Measurements from ENCODE around the gene NEK5.

The NEK5 gene

GRCh38 chr13:51995677-51996551 lies 133.0 kb downstream of the NEK5 start:
- H3K4me3 ChIP-seq (ENCODE audit: low read depth, low read length) = no peak overlapping the region
- TF ChIP-seq, protein P1, sequence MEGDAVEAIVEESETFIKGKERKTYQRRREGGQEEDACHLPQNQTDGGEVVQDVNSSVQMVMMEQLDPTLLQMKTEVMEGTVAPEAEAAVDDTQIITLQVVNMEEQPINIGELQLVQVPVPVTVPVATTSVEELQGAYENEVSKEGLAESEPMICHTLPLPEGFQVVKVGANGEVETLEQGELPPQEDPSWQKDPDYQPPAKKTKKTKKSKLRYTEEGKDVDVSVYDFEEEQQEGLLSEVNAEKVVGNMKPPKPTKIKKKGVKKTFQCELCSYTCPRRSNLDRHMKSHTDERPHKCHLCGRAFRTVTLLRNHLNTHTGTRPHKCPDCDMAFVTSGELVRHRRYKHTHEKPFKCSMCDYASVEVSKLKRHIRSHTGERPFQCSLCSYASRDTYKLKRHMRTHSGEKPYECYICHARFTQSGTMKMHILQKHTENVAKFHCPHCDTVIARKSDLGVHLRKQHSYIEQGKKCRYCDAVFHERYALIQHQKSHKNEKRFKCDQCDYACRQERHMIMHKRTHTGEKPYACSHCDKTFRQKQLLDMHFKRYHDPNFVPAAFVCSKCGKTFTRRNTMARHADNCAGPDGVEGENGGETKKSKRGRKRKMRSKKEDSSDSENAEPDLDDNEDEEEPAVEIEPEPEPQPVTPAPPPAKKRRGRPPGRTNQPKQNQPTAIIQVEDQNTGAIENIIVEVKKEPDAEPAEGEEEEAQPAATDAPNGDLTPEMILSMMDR (IDR thresholded peaks at IDR 0.05; ENCODE audit: insufficient read depth, low read length, missing control alignments) = no peak
- no peak for DNase-seq (ENCODE audit: low read depth, low spot score)
- POLR2A ChIA-PET = no interaction called here
- CTCF ChIA-PET = no interaction called here

- no peak for DNase-seq (ENCODE audit: low read depth, low spot score)
- TF ChIP-seq, protein P1 (IDR thresholded peaks at IDR 0.05; ENCODE audit: insufficient read depth, low read length, missing control alignments) = no peak
- ChIA-PET POLR2A (no interaction called here), CTCF (interaction anchor here (1.0 to 2.9 kb wide), 2 partner anchors 8 to 9 kb away, joined by 3 to 23 read pairs; no protein-coding TSS in a partner anchor)
- no peak overlapping the region for H3K4me3 ChIP-seq (ENCODE audit: low read depth, low read length)
Measured at GRCh38 chr13:51993713-51994112, 135.2 kb downstream of the NEK5 start.

DNA sequence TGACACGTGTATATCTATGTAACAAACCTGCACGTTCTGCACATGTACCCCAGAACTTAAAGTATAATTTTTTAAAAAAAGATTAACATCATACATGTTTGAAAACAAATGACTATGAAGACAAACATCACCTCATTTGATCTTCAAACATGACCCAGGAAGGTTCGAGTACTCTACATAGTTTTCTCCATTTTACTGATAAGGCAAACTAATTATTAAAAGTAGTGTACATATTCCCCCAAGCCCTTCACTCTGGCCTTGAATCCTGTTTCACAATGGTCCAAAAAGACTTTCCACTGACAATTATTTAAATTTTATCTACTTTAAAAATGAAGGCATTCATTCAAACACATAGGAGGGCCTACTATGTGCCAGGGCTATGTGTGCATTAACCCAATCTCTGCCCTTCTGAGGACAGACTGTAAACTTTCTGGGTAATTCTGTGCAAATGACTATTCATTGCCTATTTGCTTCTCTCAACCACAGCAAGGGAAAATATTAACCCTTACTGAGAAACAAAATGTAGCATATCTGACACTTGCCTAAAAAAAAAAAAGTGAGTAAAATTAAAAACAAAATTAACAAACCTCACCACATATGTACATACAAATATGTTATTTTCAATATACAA lies 139.8 kb downstream of the NEK5 start:
- no peak for DNase-seq (ENCODE audit: low read depth, low spot score)
- POLR2A ChIA-PET = no interaction called here
- CTCF ChIA-PET = no interaction called here
- TF ChIP-seq, protein P1 (IDR thresholded peaks at IDR 0.05; ENCODE audit: insufficient read depth, low read length, missing control alignments) = no peak
- no peak overlapping the region for H3K4me3 ChIP-seq (ENCODE audit: low read depth, low read length)
